Subcutaneous abdominal adipose tissue (tissue), 5 donors: ENCODE results near the gene DYRK1A.

ENCODE experiments used
- H3K27ac ChIP-seq: one replicate; pipeline ENCODE4 v1.7.0; 2013; ENCODE audit warnings: low read depth, mild to moderate bottlenecking, inconsistent platforms, low read length, moderate library complexity
- H3K27me3 ChIP-seq, 5 donors: one replicate each; pipeline ENCODE4 v1.7.0; 2013; ENCODE audit warnings: low read length in 5 of 5, inconsistent platforms in 1 of 5; ENCODE audit not compliant: control insufficient read depth in 5 of 5, insufficient read depth in 4 of 5
- H3K36me3 ChIP-seq, 5 donors: one replicate each; pipeline ENCODE4 v1.7.0; 2013; ENCODE audit warnings: low read length in 5 of 5; ENCODE audit not compliant: control insufficient read depth in 5 of 5, insufficient read depth in 5 of 5
- H3K4me1 ChIP-seq, 5 donors: one replicate each; pipeline ENCODE4 v1.7.0; 2013; ENCODE audit warnings: low read length in 5 of 5, mild to moderate bottlenecking in 3 of 5, moderate library complexity in 1 of 5; ENCODE audit not compliant: control insufficient read depth in 5 of 5, insufficient read depth in 5 of 5
- H3K4me3 ChIP-seq, 5 donors: one replicate each; pipeline ENCODE4 v1.7.0; 2013; ENCODE audit warnings: low read length in 5 of 5, low read depth in 1 of 5
- H3K9ac ChIP-seq, 5 donors: one replicate each; pipeline ENCODE4 v1.7.0; 2013; ENCODE audit warnings: low read length in 5 of 5, mild to moderate bottlenecking in 4 of 5, moderate library complexity in 3 of 5
- H3K9me3 ChIP-seq, 5 donors: one replicate each; pipeline ENCODE4 v1.7.0; 2013; ENCODE audit warnings: low read length in 5 of 5; ENCODE audit not compliant: control insufficient read depth in 5 of 5
- donor health status: healthy.
- donor health status: healthy.
- donor health status: healthy.
- donor health status: healthy.
- donor health status: healthy.

The DYRK1A gene

GRCh38 chr21:37427221-37427620, 60.6 kb downstream of the DYRK1A start:
- H3K9ac ChIP-seq, result no peak overlapping the region
- no peak overlapping the region for H3K27ac ChIP-seq
- no peaks in the 10 kb centered on the region for H3K27me3 ChIP-seq
- peaks cover 0 to 39% (median 15%) of the 10 kb centered on the region in 5 donors for H3K4me1 ChIP-seq
- peaks cover 0 to 12% (median 8%) of the 10 kb centered on the region in 5 donors for H3K36me3 ChIP-seq
- H3K9me3 ChIP-seq, result no peaks in the 10 kb centered on the region
- H3K4me3 ChIP-seq, result no peak overlapping the region

- Histone ChIP-seq H3K4me3 (no peak overlapping the region), H3K27me3 (no peaks in the 10 kb centered on the region), H3K9ac (no peak overlapping the region), H3K27ac (no peak overlapping the region), H3K36me3 (peaks cover 0 to 5% (median 4%) of the 10 kb centered on the region in 5 donors), H3K9me3 (no peaks in the 10 kb centered on the region), H3K4me1 (peaks cover 0 to 36% (median 15%) of the 10 kb centered on the region in 5 donors)
Observed at GRCh38 chr21:37429356-37429755, 62.8 kb downstream of the DYRK1A start.

- Histone ChIP-seq H3K9ac (no peak overlapping the region), H3K4me1 (peaks cover 1 to 36% (median 17%) of the 10 kb centered on the region in 5 donors), H3K4me3 (no peak overlapping the region), H3K9me3 (no peaks in the 10 kb centered on the region), H3K27ac (no peak overlapping the region), H3K36me3 (peaks cover 0 to 5% (median 4%) of the 10 kb centered on the region in 5 donors), H3K27me3 (no peaks in the 10 kb centered on the region)
Observed at GRCh38 chr21:37430184-37430821, 63.7 kb downstream of the DYRK1A start.

GRCh38 chr21:37431243-37431642, 64.7 kb downstream of the DYRK1A start:
- peaks cover 5 to 38% (median 22%) of the 10 kb centered on the region in 5 donors for H3K4me1 ChIP-seq
- H3K9me3 ChIP-seq, result no peaks in the 10 kb centered on the region
- no peak overlapping the region for H3K4me3 ChIP-seq
- no peak overlapping the region for H3K27ac ChIP-seq
- H3K27me3 ChIP-seq, result no peaks in the 10 kb centered on the region
- no peak overlapping the region for H3K9ac ChIP-seq
- peaks cover 0 to 5% (median 4%) of the 10 kb centered on the region in 5 donors for H3K36me3 ChIP-seq

GRCh38 chr21:37432710-37433455, 66.3 kb downstream of the DYRK1A start:
- Histone ChIP-seq H3K9ac (no peak overlapping the region), H3K36me3 (peaks cover 0 to 5% (median 4%) of the 10 kb centered on the region in 5 donors), H3K4me1 (peaks cover 5 to 41% (median 28%) of the 10 kb centered on the region in 5 donors), H3K9me3 (no peaks in the 10 kb centered on the region), H3K27me3 (no peaks in the 10 kb centered on the region), H3K27ac (no peak overlapping the region), H3K4me3 (no peak overlapping the region)

- Histone ChIP-seq H3K36me3 (peaks cover 0 to 5% (median 4%) of the 10 kb centered on the region in 5 donors), H3K4me1 (peaks cover 5 to 41% (median 28%) of the 10 kb centered on the region in 5 donors), H3K27me3 (no peaks in the 10 kb centered on the region), H3K9me3 (no peaks in the 10 kb centered on the region), H3K9ac (no peak overlapping the region), H3K27ac (no peak overlapping the region), H3K4me3 (no peak overlapping the region)
Observed at GRCh38 chr21:37433456-37433840, 66.9 kb downstream of the DYRK1A start.

GRCh38 chr21:37435120-37435519, 68.5 kb downstream of the DYRK1A start:
- no peaks in the 10 kb centered on the region for H3K27me3 ChIP-seq
- H3K27ac ChIP-seq, result no peak overlapping the region

GRCh38 chr21:37435711-37436110, 69.1 kb downstream of the DYRK1A start:
- Histone ChIP-seq H3K27ac (no peak overlapping the region), H3K4me1 (peaks cover 5 to 39% (median 25%) of the 10 kb centered on the region in 5 donors), H3K9ac (no peak overlapping the region), H3K9me3 (no peaks in the 10 kb centered on the region), H3K4me3 (peak overlapping the region in 1 of 5 donors; percentile 14), H3K36me3 (peaks cover 0 to under 1% (median 0%) of the 10 kb centered on the region in 5 donors), H3K27me3 (no peaks in the 10 kb centered on the region)

More at GRCh38 chr21:37435120-37435519, 68.5 kb downstream of the DYRK1A start:
- no peaks in the 10 kb centered on the region for H3K9me3 ChIP-seq
- H3K9ac ChIP-seq, result no peak overlapping the region
- peaks cover 0 to 5% (median 4%) of the 10 kb centered on the region in 5 donors for H3K36me3 ChIP-seq
- H3K4me3 ChIP-seq, result peak overlapping the region in 1 of 5 donors; percentile 14
- peaks cover 5 to 41% (median 28%) of the 10 kb centered on the region in 5 donors for H3K4me1 ChIP-seq

- Histone ChIP-seq H3K27me3 (no peaks in the 10 kb centered on the region), H3K9ac (no peak overlapping the region), H3K9me3 (no peaks in the 10 kb centered on the region), H3K4me3 (no peak overlapping the region), H3K4me1 (peaks cover 5 to 34% (median 22%) of the 10 kb centered on the region in 5 donors), H3K36me3 (no peaks in the 10 kb centered on the region), H3K27ac (peak overlapping the region; percentile 32)
Observed at GRCh38 chr21:37436174-37436573, 69.6 kb downstream of the DYRK1A start.
